Measurements from ENCODE around the gene HOXD4. TPM values are rescaled to one million over a fixed set of nuclear protein-coding genes. Genes with fewer than 3 reads are reported as not detected.

Gene HOXD4
- total and polyA plus RNA-seq, 2 of the 4 experiments (the other 2 are of a cell fraction) = not detected

DNA sequence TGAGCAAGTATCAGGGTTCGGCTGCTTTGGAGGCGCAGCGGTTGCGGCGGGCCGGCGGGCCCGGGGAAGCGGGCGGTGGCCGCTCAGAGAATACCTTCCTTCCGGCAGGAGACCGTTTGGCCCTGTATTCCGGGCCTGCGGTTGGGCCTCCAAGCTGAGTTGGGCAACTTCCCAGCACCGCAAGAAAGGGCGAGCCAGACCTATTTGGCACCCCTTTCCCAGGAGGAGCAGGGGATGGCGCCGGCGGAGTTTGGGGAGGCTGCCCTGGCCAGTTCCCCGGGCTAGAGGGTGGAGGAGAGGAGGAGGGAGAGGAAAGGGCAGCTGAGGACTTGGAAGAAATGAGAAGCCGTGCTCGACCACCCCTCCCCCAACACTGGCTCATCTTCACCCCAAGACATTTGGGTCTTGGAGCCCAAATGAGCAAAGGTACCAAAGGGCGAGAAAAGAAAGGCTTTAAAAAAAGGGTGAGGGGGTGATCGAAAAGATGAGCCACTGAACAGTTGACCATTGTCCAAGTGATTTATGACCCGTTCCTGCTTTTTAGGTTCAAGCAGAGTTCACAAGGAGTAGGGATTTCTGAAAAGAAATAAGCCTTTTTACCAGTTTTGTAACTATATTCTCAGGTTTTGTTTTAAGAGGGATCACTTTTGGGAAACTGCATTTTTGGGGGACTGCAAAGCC, 14.2 kb downstream of the HOXD4 start:
- no peak overlapping the region for H3K14ac ChIP-seq (replicated peaks; ENCODE audit: low read depth, low read length)
- no peaks in the 10 kb centered on the region for H3K79me1 ChIP-seq (ENCODE audit: low read depth in 1 of 2, low read length in 2 of 2)
- no peak overlapping the region for H3K9ac ChIP-seq (ENCODE audit: low read depth, low read length)
- H2BK20ac ChIP-seq (ENCODE audit: low read depth, low read length) = no peak overlapping the region
- no peak overlapping the region for H2AFZ ChIP-seq (replicated peaks; ENCODE audit: low read length, poor library complexity)
- in situ Hi-C loops (cut with MboI; ENCODE audit: low sequenced_read_pairs) = no loop called here
- no peak overlapping the region for H3K18ac ChIP-seq (ENCODE audit: low read depth, low read length)
- ATAC-seq (ENCODE audit: low read depth) (no peak), DNase-seq (no peak)
- no peak overlapping the region for H2BK15ac ChIP-seq (ENCODE audit: low read depth, low read length)
- no peak overlapping the region for H3K27ac ChIP-seq (ENCODE audit: insufficient read depth, low read length)
- H3K4ac ChIP-seq (ENCODE audit: low read depth, low read length) = no peak overlapping the region
- H2BK120ac ChIP-seq (ENCODE audit: low read depth, low read length) = no peak overlapping the region
- intact Hi-C loops (cut with micrococcal nuclease) = no loop called here
- dilution Hi-C loops (cut with HindIII; ENCODE audit: low sequenced_read_pairs, unreplicated experiment) = no loop called here
- H4K8ac ChIP-seq (ENCODE audit: low read depth in 2 of 2, low read length in 2 of 2) = no peak overlapping the region
- no peaks in the 10 kb centered on the region for H3K9me1 ChIP-seq (ENCODE audit: insufficient read depth, low read length)
- no peak overlapping the region for H2AK9ac ChIP-seq (replicated peaks; ENCODE audit: low read depth, low read length, poor library complexity)
- WGBS, 2 experiments (ENCODE audit: extremely low coverage in 2 of 2, insufficient read length in 1 of 2) = 0% methylated on average over 3 of the region's 26 CpGs; no CpG with 5 or more reads in 1 of the 2 experiments
- no peaks in the 10 kb centered on the region for H4K20me1 ChIP-seq (ENCODE audit: insufficient read depth, low read length)
- no peak overlapping the region for H2BK5ac ChIP-seq (ENCODE audit: low read depth, low read length, poor library complexity, severe bottlenecking)
- no peak overlapping the region for H3K23ac ChIP-seq (ENCODE audit: low read depth, low read length)
- BruUV-seq (replicated peaks) = no TSS peak
- H3K4me1 ChIP-seq (ENCODE audit: control insufficient read depth, insufficient read depth, low read length) = no peaks in the 10 kb centered on the region
- no peak overlapping the region for H3K4me2 ChIP-seq (ENCODE audit: low read depth, low read length)
- no peak overlapping the region for H4K91ac ChIP-seq (ENCODE audit: insufficient read depth, low read depth, low read length)
- POLR2A ChIA-PET (ENCODE audit: unreplicated experiment) = no interaction called here
- H3K27me3 ChIP-seq (ENCODE audit: control insufficient read depth, insufficient read depth, low read length) = peaks cover 64% of the 10 kb centered on the region
- no peak overlapping the region for H4K5ac ChIP-seq (ENCODE audit: low read depth, low read length)
- H3K4me3 ChIP-seq (ENCODE audit: insufficient read depth, low read depth, low read length) = no peak overlapping the region
- TF ChIP-seq SMC3 (IDR thresholded peaks at IDR 0.05; ENCODE audit: low read depth, low read length) (no peak), RFX5 (IDR thresholded peaks at IDR 0.05; ENCODE audit: low read depth, low read length) (no peak), BHLHE40 (IDR thresholded peaks at IDR 0.05; ENCODE audit: low read depth, low read length) (no peak), MAFK (IDR thresholded peaks at IDR 0.05; ENCODE audit: low read depth, low read length) (no peak), RAD21 (IDR thresholded peaks at IDR 0.05; ENCODE audit: low read length) (no peak), FOS (IDR thresholded peaks at IDR 0.05; ENCODE audit: low read depth, low read length) (no peak), RCOR1 (IDR thresholded peaks at IDR 0.05; ENCODE audit: insufficient replicate concordance, low read length) (no peak), MAZ (IDR thresholded peaks at IDR 0.05; ENCODE audit: borderline replicate concordance, low read depth, low read length) (no peak), CHD1 (IDR thresholded peaks at IDR 0.05; ENCODE audit: low read depth, low read length) (no peak), USF2 (IDR thresholded peaks at IDR 0.05; ENCODE audit: low read depth, low read length) (no peak)
- TF ChIP-seq, protein P1, sequence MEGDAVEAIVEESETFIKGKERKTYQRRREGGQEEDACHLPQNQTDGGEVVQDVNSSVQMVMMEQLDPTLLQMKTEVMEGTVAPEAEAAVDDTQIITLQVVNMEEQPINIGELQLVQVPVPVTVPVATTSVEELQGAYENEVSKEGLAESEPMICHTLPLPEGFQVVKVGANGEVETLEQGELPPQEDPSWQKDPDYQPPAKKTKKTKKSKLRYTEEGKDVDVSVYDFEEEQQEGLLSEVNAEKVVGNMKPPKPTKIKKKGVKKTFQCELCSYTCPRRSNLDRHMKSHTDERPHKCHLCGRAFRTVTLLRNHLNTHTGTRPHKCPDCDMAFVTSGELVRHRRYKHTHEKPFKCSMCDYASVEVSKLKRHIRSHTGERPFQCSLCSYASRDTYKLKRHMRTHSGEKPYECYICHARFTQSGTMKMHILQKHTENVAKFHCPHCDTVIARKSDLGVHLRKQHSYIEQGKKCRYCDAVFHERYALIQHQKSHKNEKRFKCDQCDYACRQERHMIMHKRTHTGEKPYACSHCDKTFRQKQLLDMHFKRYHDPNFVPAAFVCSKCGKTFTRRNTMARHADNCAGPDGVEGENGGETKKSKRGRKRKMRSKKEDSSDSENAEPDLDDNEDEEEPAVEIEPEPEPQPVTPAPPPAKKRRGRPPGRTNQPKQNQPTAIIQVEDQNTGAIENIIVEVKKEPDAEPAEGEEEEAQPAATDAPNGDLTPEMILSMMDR (conservative IDR thresholded peaks at IDR 0.05; ENCODE audit: low read depth, low read length) = no peak
- peaks cover 10% of the 10 kb centered on the region for H3K9me3 ChIP-seq (ENCODE audit: control insufficient read depth, insufficient read depth, low read length)
- H2AK5ac ChIP-seq (ENCODE audit: low read depth, low read length) = no peak overlapping the region
- H3K56ac ChIP-seq (ENCODE audit: extremely low read depth, insufficient read depth, low read length) = no peak overlapping the region
- no peaks in the 10 kb centered on the region for H3K36me3 ChIP-seq (ENCODE audit: control insufficient read depth, insufficient read depth, low read length)
- CTCF ChIA-PET = no interaction called here
